HL-60/S4 (cell line): Measurements from ENCODE around the gene LMTK3.
"Not testable (repeated sequence)": the region's sequence is repeated elsewhere in the genome, so short reads cannot be mapped to it uniquely, and the experiment has no call there.

Source experiments
- in situ Hi-C: fragments of 300-500 bp; cut with MboI; formaldehyde crosslinking; loops from 2 replicates; pipeline ENCODE4 v1.14.3; 2022; ENCODE audit warnings: low sequenced_read_pairs

The LMTK3 gene

GRCh38 chr19:48492925-48493717 lies 18.5 kb downstream of the LMTK3 start:
- in situ Hi-C loops, result no loop called here

GRCh38 chr19:48491793-48492123 lies 19.9 kb downstream of the LMTK3 start:
- in situ Hi-C loops, result no loop called here

GRCh38 chr19:48490981-48491792 lies 20.4 kb downstream of the LMTK3 start:
- in situ Hi-C loops, result no loop called here

- in situ Hi-C loops, result no loop called here
These were observed 21.9 kb downstream of the LMTK3 start for GRCh38 chr19:48489608-48490216.

- in situ Hi-C loops, result not testable (repeated sequence)
These were observed 23.2 kb downstream of the LMTK3 start for GRCh38 chr19:48488478-48488877.

- in situ Hi-C loops, result no loop called here
These were observed 23.7 kb downstream of the LMTK3 start for GRCh38 chr19:48487948-48488347.

- in situ Hi-C loops, result no loop called here
These were observed 24.1 kb downstream of the LMTK3 start for GRCh38 chr19:48487544-48487943.

GRCh38 chr19:48486706-48487105 lies 24.9 kb downstream of the LMTK3 start:
- in situ Hi-C loops, result not testable (repeated sequence)

GRCh38 chr19:48484931-48485612 lies 26.6 kb downstream of the LMTK3 start:
- in situ Hi-C loops, result no loop called here

GRCh38 chr19:48484247-48484893 lies 27.3 kb downstream of the LMTK3 start:
- in situ Hi-C loops, result no loop called here

GRCh38 chr19:48483301-48483700 lies 28.3 kb downstream of the LMTK3 start:
- in situ Hi-C loops, result no loop called here

GRCh38 chr19:48481846-48482639 lies 29.6 kb downstream of the LMTK3 start:
- in situ Hi-C loops, result no loop called here

GRCh38 chr19:48480558-48481500 lies 30.8 kb downstream of the LMTK3 start:
- in situ Hi-C loops, result no loop called here

GRCh38 chr19:48480183-48480557 lies 31.5 kb downstream of the LMTK3 start:
- in situ Hi-C loops, result no loop called here

- in situ Hi-C loops, result no loop called here
These were observed 31.9 kb downstream of the LMTK3 start for GRCh38 chr19:48479686-48480085.

- in situ Hi-C loops, result no loop called here
These were observed 33.0 kb downstream of the LMTK3 start for GRCh38 chr19:48478339-48479256.

- in situ Hi-C loops, result no loop called here
These were observed 33.8 kb downstream of the LMTK3 start for GRCh38 chr19:48477698-48478338.
